IMR-90 (cell line): ENCODE measurements around the gene PLGRKT. TPM values are rescaled to one million over a fixed set of nuclear protein-coding genes. Genes with fewer than 3 reads are reported as not detected.

Source experiments
- ATAC-seq: fragments of 200-7000 bp; cut with Tn5 transposase; 2 replicates; pipeline ENCODE4 v1.9.1; 2020; ENCODE audit warnings: low read depth, mild to moderate bottlenecking, moderate library complexity
- BruUV-seq: library from RNA; stranded (reverse); fragments of 400-500 nt; replicated peaks from 2 replicates; lab custom pipeline; 2021; lab: Mats Ljungman, UMichigan
- CTCF ChIA-PET: fragments of 300-600 bp; formaldehyde crosslinking; extraction: SDS; loops from one replicate; lab custom pipeline; 2021; ENCODE audit warnings: antibody characterized with exemption; lab: Yijun Ruan, JAX
- POLR2A ChIA-PET: fragments of 300-600 bp; sonication (Branson Sonifier 250); formaldehyde crosslinking; loops from one replicate; lab custom pipeline; 2022; ENCODE audit warnings: antibody characterized with exemption; ENCODE audit not compliant: unreplicated experiment; lab: Charles Lee
- DNase-seq: peaks from one replicate; pipeline ENCODE4 v3.0.0; 2013
- H2AFZ ChIP-seq: replicated peaks from 2 replicates; pipeline ENCODE3; 2013; ENCODE audit warnings: low read length, mild to moderate bottlenecking; ENCODE audit not compliant: poor library complexity
- H2AK5ac ChIP-seq: 2 replicates; pipeline ENCODE4 v1.6.1; 2013; ENCODE audit warnings: low read depth, low read length, inconsistent platforms
- H2AK9ac ChIP-seq: replicated peaks from 2 replicates; pipeline ENCODE3; 2013; ENCODE audit warnings: mild to moderate bottlenecking, low read depth, low read length, moderate library complexity; ENCODE audit not compliant: poor library complexity
- H2BK120ac ChIP-seq: 2 replicates; pipeline ENCODE4 v1.6.1; 2013; ENCODE audit warnings: low read depth, low read length, inconsistent platforms
- H2BK15ac ChIP-seq: 3 replicates; pipeline ENCODE4 v1.6.1; 2013; ENCODE audit warnings: low read depth, low read length, inconsistent platforms
- H2BK20ac ChIP-seq: 2 replicates; pipeline ENCODE4 v1.6.1; 2013; ENCODE audit warnings: low read depth, mild to moderate bottlenecking, inconsistent platforms, low read length, moderate library complexity
- H2BK5ac ChIP-seq: 2 replicates; pipeline ENCODE4 v1.6.1; 2013; ENCODE audit warnings: mild to moderate bottlenecking, low read depth, low read length, inconsistent platforms; ENCODE audit not compliant: poor library complexity, severe bottlenecking
- H3K14ac ChIP-seq: replicated peaks from 2 replicates; pipeline ENCODE4 v1.6.1; 2013; ENCODE audit warnings: low read depth, low read length, inconsistent platforms
- H3K18ac ChIP-seq: 2 replicates; pipeline ENCODE4 v1.6.1; 2013; ENCODE audit warnings: low read depth, low read length, control low read depth
- H3K23ac ChIP-seq: 2 replicates; pipeline ENCODE4 v1.6.1; 2013; ENCODE audit warnings: low read depth, low read length, inconsistent platforms
- H3K27ac ChIP-seq: 2 replicates; pipeline ENCODE4 v1.5.1; 2013; ENCODE audit warnings: mild to moderate bottlenecking, control low read depth, low read length; ENCODE audit not compliant: insufficient read depth
- H3K27me3 ChIP-seq: 2 replicates; pipeline ENCODE4 v1.6.1; 2013; ENCODE audit warnings: low read length; ENCODE audit not compliant: control insufficient read depth, insufficient read depth
- H3K36me3 ChIP-seq: 2 replicates; pipeline ENCODE4 v1.6.1; 2013; ENCODE audit warnings: low read length, mixed read lengths; ENCODE audit not compliant: control insufficient read depth, insufficient read depth
- H3K4ac ChIP-seq: 2 replicates; pipeline ENCODE4 v1.6.1; 2013; ENCODE audit warnings: low read depth, low read length, inconsistent platforms
- H3K4me1 ChIP-seq: 2 replicates; pipeline ENCODE4 v1.6.1; 2013; ENCODE audit warnings: low read length, mixed read lengths; ENCODE audit not compliant: control insufficient read depth, insufficient read depth
- H3K4me2 ChIP-seq: 2 replicates; pipeline ENCODE4 v1.6.1; 2013; ENCODE audit warnings: low read depth, mild to moderate bottlenecking, control low read depth, low read length, moderate library complexity
- H3K4me3 ChIP-seq: 2 replicates; pipeline ENCODE4 v1.5.1; 2013; ENCODE audit warnings: low read depth, mild to moderate bottlenecking, control low read depth, low read length, moderate library complexity; ENCODE audit not compliant: insufficient read depth
- H3K56ac ChIP-seq: 2 replicates; pipeline ENCODE4 v1.6.1; 2013; ENCODE audit warnings: low read length, inconsistent platforms; ENCODE audit not compliant: insufficient read depth; ENCODE audit errors: extremely low read depth
- H3K79me1 ChIP-seq, 2 experiments: 2 replicates each; pipeline ENCODE4 v1.6.1; 2013; ENCODE audit warnings: low read length in 2 of 2, inconsistent platforms in 1 of 2, low read depth in 1 of 2
- H3K9ac ChIP-seq: 2 replicates; pipeline ENCODE4 v1.6.1; 2013; ENCODE audit warnings: low read depth, low read length, control low read depth
- H3K9me1 ChIP-seq: 2 replicates; pipeline ENCODE4 v1.6.1; 2013; ENCODE audit warnings: low read length, inconsistent platforms; ENCODE audit not compliant: insufficient read depth
- H3K9me3 ChIP-seq: 2 replicates; pipeline ENCODE4 v1.6.1; 2013; ENCODE audit warnings: low read length; ENCODE audit not compliant: control insufficient read depth, insufficient read depth
- H4K20me1 ChIP-seq: 2 replicates; pipeline ENCODE4 v1.6.1; 2013; ENCODE audit warnings: low read length, inconsistent platforms; ENCODE audit not compliant: insufficient read depth
- H4K5ac ChIP-seq: 2 replicates; pipeline ENCODE4 v1.6.1; 2013; ENCODE audit warnings: mild to moderate bottlenecking, low read depth, low read length, control low read depth
- H4K8ac ChIP-seq, 2 experiments: 2 replicates each; pipeline ENCODE4 v1.6.1; 2013; ENCODE audit warnings: low read depth in 2 of 2, low read length in 2 of 2, control low read depth in 1 of 2, inconsistent platforms in 1 of 2
- H4K91ac ChIP-seq: 2 replicates; pipeline ENCODE4 v1.6.1; 2013; ENCODE audit warnings: low read depth, low read length, inconsistent platforms; ENCODE audit not compliant: insufficient read depth
- BHLHE40 ChIP-seq: fragments of 150-350 bp; IDR thresholded peaks from 2 replicates; pipeline ENCODE4 v1.6.1; 2016; ENCODE audit warnings: mild to moderate bottlenecking, low read depth, low read length
- CEBPB ChIP-seq: IDR thresholded peaks from 2 replicates; pipeline ENCODE4 v1.6.1; 2012; ENCODE audit warnings: low read depth, low read length, improper control_type of control experiment
- CHD1 ChIP-seq: IDR thresholded peaks from 2 replicates; pipeline ENCODE4 v1.6.1; 2012; ENCODE audit warnings: low read depth, low read length, improper control_type of control experiment
- CTCF ChIP-seq: conservative IDR thresholded peaks from 2 replicates; pipeline ENCODE4 v1.5.1; 2012; ENCODE audit warnings: mild to moderate bottlenecking, low read depth, low read length, improper control_type of control experiment
- ELK1 ChIP-seq: fragments of 150-350 bp; IDR thresholded peaks from 2 replicates; pipeline ENCODE4 v1.6.1; 2016; ENCODE audit warnings: low read depth, mild to moderate bottlenecking, low read length, moderate library complexity, borderline replicate concordance
- FOS ChIP-seq: fragments of 150-350 bp; IDR thresholded peaks from 2 replicates; pipeline ENCODE4 v1.6.1; 2016; ENCODE audit warnings: low read depth, low read length
- MAFK ChIP-seq: IDR thresholded peaks from 2 replicates; pipeline ENCODE4 v1.6.1; 2012; ENCODE audit warnings: low read depth, low read length, improper control_type of control experiment
- MAZ ChIP-seq: IDR thresholded peaks from 2 replicates; pipeline ENCODE4 v1.6.1; 2012; ENCODE audit warnings: low read depth, mild to moderate bottlenecking, low read length, improper control_type of control experiment, moderate library complexity, borderline replicate concordance
- MXI1 ChIP-seq: IDR thresholded peaks from 2 replicates; pipeline ENCODE4 v1.6.1; 2012; ENCODE audit warnings: low read depth, mild to moderate bottlenecking, low read length, moderate library complexity, borderline replicate concordance
- NFE2L2 ChIP-seq: fragments of 150-350 bp; IDR thresholded peaks from 2 replicates; pipeline ENCODE4 v1.6.1; 2016; ENCODE audit warnings: low read depth, mild to moderate bottlenecking, low read length
- POLR2A ChIP-seq: IDR thresholded peaks from 2 replicates; pipeline ENCODE4 v1.6.1; 2012; ENCODE audit warnings: mild to moderate bottlenecking, low read depth, low read length
- RAD21 ChIP-seq: IDR thresholded peaks from 2 replicates; pipeline ENCODE4 v1.6.1; 2012; ENCODE audit warnings: low read length, improper control_type of control experiment
- RCOR1 ChIP-seq: IDR thresholded peaks from 2 replicates; pipeline ENCODE4 v1.6.1; 2012; ENCODE audit warnings: mild to moderate bottlenecking, low read length, improper control_type of control experiment; ENCODE audit not compliant: insufficient replicate concordance
- RFX5 ChIP-seq: IDR thresholded peaks from 2 replicates; pipeline ENCODE4 v1.8.0; 2012; ENCODE audit warnings: low read depth, mild to moderate bottlenecking, low read length, moderate library complexity
- SMC3 ChIP-seq: fragments of 150-350 bp; IDR thresholded peaks from 2 replicates; pipeline ENCODE4 v1.6.1; 2016; ENCODE audit warnings: low read depth, mild to moderate bottlenecking, antibody characterized with exemption, low read length, moderate library complexity
- USF2 ChIP-seq: fragments of 150-350 bp; IDR thresholded peaks from 2 replicates; pipeline ENCODE4 v1.6.1; 2017; ENCODE audit warnings: mild to moderate bottlenecking, antibody characterized with exemption, low read length, low read depth
- WGBS, 2 experiments: methylation state at CpG; one replicate each; pipeline versions ENCODE4 v1.1.5 to v1.1.7; 2013; ENCODE audit warnings: missing lambda C conversion rate in 2 of 2; ENCODE audit not compliant: insufficient read length in 1 of 2; ENCODE audit errors: extremely low coverage in 2 of 2; 5-methylcytosine and 5-hydroxymethylcytosine counted together
- dilution Hi-C: fragments of 300-500 bp; cut with HindIII; formaldehyde crosslinking; loops from one replicate; pipeline ENCODE4 v1.14.3; 2018; ENCODE audit warnings: low sequenced_read_pairs; ENCODE audit not compliant: unreplicated experiment
- in situ Hi-C: fragments of 300-500 bp; cut with MboI; formaldehyde crosslinking; loops from 3 replicates; pipeline ENCODE4 v1.14.3; 2019; ENCODE audit warnings: low sequenced_read_pairs, inconsistent platforms, mixed read lengths
- intact Hi-C: fragments of 100-400 bp; cut with micrococcal nuclease; formaldehyde crosslinking; loops from 2 replicates; pipeline ENCODE4 v1.10.0; 2022
- polyA plus RNA-seq, 3 experiments: library from polyadenylated mRNA; depleted of rRNA; stranded (reverse); fragments of >200 nt; gene quantifications; 2 replicates each; pipeline ENCODE4 v1.2.3, GENCODE V29; 2012; ENCODE audit warnings: low replicate concordance in 1 of 3
- total RNA-seq: library from RNA; depleted of rRNA; stranded (reverse); fragments of >200 nt; gene quantifications from 2 replicates; pipeline ENCODE4 v1.2.3, GENCODE V29; 2012

Gene PLGRKT
- total and polyA plus RNA-seq, 2 of the 4 experiments (the other 2 are of a cell fraction) = 10.8 to 12.7 TPM

- Histone ChIP-seq H2AK5ac (no peak overlapping the region), H3K27ac (no peak overlapping the region), H4K91ac (no peak overlapping the region), H3K36me3 (no peaks in the 10 kb centered on the region), H3K18ac (no peak overlapping the region), H3K23ac (no peak overlapping the region), H3K4me2 (no peak overlapping the region), H3K4me1 (no peaks in the 10 kb centered on the region), H3K14ac (no peak overlapping the region), H3K9ac (no peak overlapping the region), H2BK20ac (no peak overlapping the region), H2BK120ac (no peak overlapping the region), H4K20me1 (no peaks in the 10 kb centered on the region), H3K9me1 (no peaks in the 10 kb centered on the region), H3K27me3 (no peaks in the 10 kb centered on the region), H3K4ac (no peak overlapping the region), H2BK5ac (no peak overlapping the region), H3K4me3 (no peak overlapping the region), H4K5ac (no peak overlapping the region), H3K9me3 (no peaks in the 10 kb centered on the region), H2AK9ac (no peak overlapping the region), H3K56ac (no peak overlapping the region), H4K8ac (no peak overlapping the region), H3K79me1 (no peaks in the 10 kb centered on the region), H2AFZ (no peak overlapping the region), H2BK15ac (no peak overlapping the region)
- DNase-seq (no peak), ATAC-seq (no peak)
- intact Hi-C loops = no loop called here
- TF ChIP-seq USF2 = no peak
- no peak for TF ChIP-seq RAD21
- no peak for TF ChIP-seq BHLHE40
- TF ChIP-seq FOS = no peak
- TF ChIP-seq NFE2L2 = no peak
- TF ChIP-seq POLR2A = no peak
- TF ChIP-seq CTCF = no peak
- no peak for TF ChIP-seq SMC3
- no peak for TF ChIP-seq ELK1
- no peak for TF ChIP-seq MXI1
- TF ChIP-seq CEBPB = no peak
- no peak for TF ChIP-seq RCOR1
- no peak for TF ChIP-seq RFX5
- no peak for TF ChIP-seq CHD1
- TF ChIP-seq MAFK = no peak
- no peak for TF ChIP-seq MAZ
- in situ Hi-C loops = no loop called here
- dilution Hi-C loops = no loop called here
- WGBS, 2 experiments = no CpG with 5 or more reads among the region's 3 CpGs
- ChIA-PET CTCF (no interaction called here), POLR2A (no interaction called here)
- no TSS peak for BruUV-seq
Measured at GRCh38 chr9:5361326-5362010, 76.3 kb downstream of the PLGRKT start.
